ENCODE data around the gene LRGUK. TPM values are rescaled to one million over a fixed set of nuclear protein-coding genes. Genes with fewer than 3 reads are reported as not detected.
A peak's percentile ranks its signal among the peaks of the same experiment; 100 is the strongest.

Gene LRGUK
- total and polyA plus RNA-seq, 2 of the 4 experiments (the other 2 are of a cell fraction), result 0.07 TPM; not detected in 1

- Histone ChIP-seq H3K27me3 (ENCODE audit: control insufficient read depth, insufficient read depth, low read length) (no peaks in the 10 kb centered on the region), H3K9ac (ENCODE audit: low read depth, low read length) (no peak overlapping the region), H3K79me1 (ENCODE audit: low read depth in 1 of 2, low read length in 2 of 2) (no peaks in the 10 kb centered on the region), H3K23ac (ENCODE audit: low read depth, low read length) (no peak overlapping the region), H3K4me1 (ENCODE audit: control insufficient read depth, insufficient read depth, low read length) (no peaks in the 10 kb centered on the region), H2AK9ac (replicated peaks; ENCODE audit: low read depth, low read length, poor library complexity) (no peak overlapping the region), H3K9me3 (ENCODE audit: control insufficient read depth, insufficient read depth, low read length) (no peaks in the 10 kb centered on the region), H3K18ac (ENCODE audit: low read depth, low read length) (peak overlapping the region; percentile 50; the same call in 1 of the 2 replicates), H3K56ac (ENCODE audit: extremely low read depth, insufficient read depth, low read length) (no peak overlapping the region), H2BK120ac (ENCODE audit: low read depth, low read length) (peak overlapping the region; percentile 67; the same call in 1 of the 2 replicates), H4K20me1 (ENCODE audit: insufficient read depth, low read length) (no peaks in the 10 kb centered on the region), H2BK20ac (ENCODE audit: low read depth, low read length) (peak overlapping the region; percentile 83; the same call in 1 of the 2 replicates), H3K4me3 (ENCODE audit: insufficient read depth, low read depth, low read length) (no peak overlapping the region), H4K91ac (ENCODE audit: insufficient read depth, low read depth, low read length) (no peak overlapping the region), H3K4me2 (ENCODE audit: low read depth, low read length) (no peak overlapping the region), H2BK15ac (ENCODE audit: low read depth, low read length) (0 out of 3 replicates have a peak overlapping the region, but pooled peaks have one; percentile 20), H2AFZ (replicated peaks; ENCODE audit: low read length, poor library complexity) (no peak overlapping the region), H3K36me3 (ENCODE audit: control insufficient read depth, insufficient read depth, low read length) (no peaks in the 10 kb centered on the region), H2AK5ac (ENCODE audit: low read depth, low read length) (no peak overlapping the region), H4K8ac (ENCODE audit: low read depth in 2 of 2, low read length in 2 of 2) (peak overlapping the region in 1 of 2 experiments; percentile 20; a peak in 1 of 4 replicates), H3K4ac (ENCODE audit: low read depth, low read length) (peak overlapping the region; percentile 42; the same call in 1 of the 2 replicates), H3K14ac (replicated peaks; ENCODE audit: low read depth, low read length) (no peak overlapping the region), H3K9me1 (ENCODE audit: insufficient read depth, low read length) (no peaks in the 10 kb centered on the region; the same call in 1 of the 2 replicates), H4K5ac (ENCODE audit: low read depth, low read length) (peak overlapping the region; percentile 31; the same call in 1 of the 2 replicates), H3K27ac (ENCODE audit: insufficient read depth, low read length) (no peak overlapping the region), H2BK5ac (ENCODE audit: low read depth, low read length, poor library complexity, severe bottlenecking) (no peak overlapping the region)
- dilution Hi-C loops (cut with HindIII; ENCODE audit: low sequenced_read_pairs, unreplicated experiment), result no loop called here
- CTCF ChIA-PET, result no interaction called here
- ATAC-seq (ENCODE audit: low read depth), result peak; percentile 92
- TF ChIP-seq FOS (IDR thresholded peaks at IDR 0.05; ENCODE audit: low read depth, low read length) (peak; percentile 64; the same call in 1 of the 2 replicates), CTCF (conservative IDR thresholded peaks at IDR 0.05; ENCODE audit: low read depth, low read length) (no peak), USF2 (IDR thresholded peaks at IDR 0.05; ENCODE audit: low read depth, low read length) (peak; percentile 82), CEBPB (IDR thresholded peaks at IDR 0.05; ENCODE audit: low read depth, low read length) (peak; percentile 72; the same call in 1 of the 2 replicates)
- intact Hi-C loops (cut with micrococcal nuclease), result no loop called here
- in situ Hi-C loops (cut with MboI; ENCODE audit: low sequenced_read_pairs), result no loop called here
- POLR2A ChIA-PET (ENCODE audit: unreplicated experiment), result interaction anchor here (0.6 kb wide), 1 partner anchor 617 kb away, joined by 3 read pairs; no protein-coding TSS in a partner anchor
- no CpG with 5 or more reads among the region's 2 CpGs for WGBS, 2 experiments (ENCODE audit: extremely low coverage in 2 of 2, insufficient read length in 1 of 2)
- peak; percentile 91 for DNase-seq
- BruUV-seq (replicated peaks), result no TSS peak
Observed at GRCh38 chr7:134174795-134175261, 47.7 kb downstream of the LRGUK start.
